WTC11 (cell line): ENCODE data around the gene CCL18.

ENCODE experiments used
- ATF2 ChIP-seq: sonication (generic); formaldehyde crosslinking; IDR thresholded peaks from 2 replicates; pipeline ENCODE4 v1.8.1; 2022; ENCODE audit warnings: low read depth, missing genetic modification reagents, borderline replicate concordance
- CREB1 ChIP-seq: sonication (generic); formaldehyde crosslinking; IDR thresholded peaks from 2 replicates; pipeline ENCODE4 v1.8.0; 2023; ENCODE audit warnings: mild to moderate bottlenecking, missing genetic modification reagents
- CTCF ChIP-seq: fragments of 200-600 bp; IDR thresholded peaks from 2 replicates; pipeline ENCODE4 v1.8.0; 2022; ENCODE audit warnings: antibody characterized with exemption
- NFYB ChIP-seq: sonication (generic); formaldehyde crosslinking; conservative IDR thresholded peaks from 2 replicates; pipeline ENCODE4 v1.8.0; 2022; ENCODE audit warnings: low read depth, missing genetic modification reagents

- TF ChIP-seq NFYB (CRISPR knock-in tag) (no peak), ATF2 (CRISPR knock-in tag) (no peak), CREB1 (CRISPR knock-in tag) (no peak), CTCF (no peak)
Measured at GRCh38 chr17:36094232-36094631, 30.2 kb downstream of the CCL18 start.
